GM10266 (cell line): ENCODE measurements around the gene CPA3.

Experiments used
- DNase-seq: peaks from one replicate; pipeline ENCODE4 v3.0.0; 2012; ENCODE audit errors: extremely low spot score
- TF ChIP-seq, protein P1 (sequence below): IDR thresholded peaks from 2 replicates; pipeline ENCODE4 v1.5.1; 2012; ENCODE audit warnings: mild to moderate bottlenecking, low read depth; ENCODE audit not compliant: control insufficient read depth, insufficient read depth; ENCODE audit errors: missing control alignments

The CPA3 gene, protein sequence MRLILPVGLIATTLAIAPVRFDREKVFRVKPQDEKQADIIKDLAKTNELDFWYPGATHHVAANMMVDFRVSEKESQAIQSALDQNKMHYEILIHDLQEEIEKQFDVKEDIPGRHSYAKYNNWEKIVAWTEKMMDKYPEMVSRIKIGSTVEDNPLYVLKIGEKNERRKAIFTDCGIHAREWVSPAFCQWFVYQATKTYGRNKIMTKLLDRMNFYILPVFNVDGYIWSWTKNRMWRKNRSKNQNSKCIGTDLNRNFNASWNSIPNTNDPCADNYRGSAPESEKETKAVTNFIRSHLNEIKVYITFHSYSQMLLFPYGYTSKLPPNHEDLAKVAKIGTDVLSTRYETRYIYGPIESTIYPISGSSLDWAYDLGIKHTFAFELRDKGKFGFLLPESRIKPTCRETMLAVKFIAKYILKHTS

DNA sequence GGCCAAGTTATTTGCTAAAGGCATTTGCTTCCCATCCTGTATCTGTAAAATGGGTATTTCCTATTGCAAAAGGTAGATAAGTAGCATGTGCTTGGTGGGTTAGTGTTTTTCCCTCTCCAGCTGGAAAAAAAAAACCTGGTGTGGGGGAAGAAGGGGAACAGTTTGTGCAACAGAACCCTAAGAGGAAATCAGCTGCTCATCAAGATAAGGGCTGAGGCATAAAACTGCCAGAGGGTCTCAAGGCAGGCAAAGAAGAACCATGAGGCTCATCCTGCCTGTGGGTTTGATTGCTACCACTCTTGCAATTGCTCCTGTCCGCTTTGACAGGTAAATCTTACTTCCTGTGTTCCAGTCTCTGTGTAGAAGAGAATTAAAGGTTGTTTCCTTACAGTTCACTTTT lies at the start of gene CPA3:
Gene CPA3, plus strand, starts transcription at position 248 of the 400 bp plus-strand sequence. Its CDS starts 12 bp downstream, at position 260.
- TF ChIP-seq, protein P1, sequence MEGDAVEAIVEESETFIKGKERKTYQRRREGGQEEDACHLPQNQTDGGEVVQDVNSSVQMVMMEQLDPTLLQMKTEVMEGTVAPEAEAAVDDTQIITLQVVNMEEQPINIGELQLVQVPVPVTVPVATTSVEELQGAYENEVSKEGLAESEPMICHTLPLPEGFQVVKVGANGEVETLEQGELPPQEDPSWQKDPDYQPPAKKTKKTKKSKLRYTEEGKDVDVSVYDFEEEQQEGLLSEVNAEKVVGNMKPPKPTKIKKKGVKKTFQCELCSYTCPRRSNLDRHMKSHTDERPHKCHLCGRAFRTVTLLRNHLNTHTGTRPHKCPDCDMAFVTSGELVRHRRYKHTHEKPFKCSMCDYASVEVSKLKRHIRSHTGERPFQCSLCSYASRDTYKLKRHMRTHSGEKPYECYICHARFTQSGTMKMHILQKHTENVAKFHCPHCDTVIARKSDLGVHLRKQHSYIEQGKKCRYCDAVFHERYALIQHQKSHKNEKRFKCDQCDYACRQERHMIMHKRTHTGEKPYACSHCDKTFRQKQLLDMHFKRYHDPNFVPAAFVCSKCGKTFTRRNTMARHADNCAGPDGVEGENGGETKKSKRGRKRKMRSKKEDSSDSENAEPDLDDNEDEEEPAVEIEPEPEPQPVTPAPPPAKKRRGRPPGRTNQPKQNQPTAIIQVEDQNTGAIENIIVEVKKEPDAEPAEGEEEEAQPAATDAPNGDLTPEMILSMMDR: no peak

DNA sequence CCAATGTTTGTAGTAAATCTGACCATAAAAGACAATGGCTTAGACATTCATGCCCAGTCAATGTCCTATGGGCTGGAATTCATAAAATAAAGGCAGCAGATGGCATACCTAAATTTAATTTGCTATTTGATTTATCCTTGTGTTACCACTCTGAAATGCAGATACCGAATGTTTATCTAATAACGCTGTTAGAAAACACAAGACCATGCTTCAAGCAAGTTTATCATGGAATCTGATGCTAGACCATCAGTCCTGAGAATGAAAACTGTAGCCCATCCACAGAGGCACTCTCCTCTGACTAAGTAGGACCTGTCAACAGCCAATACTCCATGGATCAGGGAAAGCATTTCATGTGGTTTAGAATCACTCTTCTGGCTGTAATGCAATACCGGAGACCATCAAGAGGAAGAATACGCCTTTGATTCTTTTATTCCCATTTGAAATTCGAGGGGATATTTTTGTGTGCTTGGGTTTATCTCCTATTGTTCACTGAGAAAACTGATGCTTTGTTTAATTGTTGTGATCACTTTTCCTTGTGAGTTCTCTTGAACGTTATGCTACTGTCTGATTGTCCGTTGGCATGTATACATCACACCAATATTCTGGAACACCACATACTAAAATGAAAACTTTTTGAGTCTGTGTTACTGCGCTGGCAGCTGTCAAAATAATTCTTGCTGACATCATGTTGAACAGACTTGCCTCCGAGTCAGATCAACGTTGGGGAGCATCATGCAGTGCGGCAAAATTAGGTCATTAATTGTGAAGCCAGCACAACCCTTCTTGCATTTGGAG lies 49.6 kb upstream of the CPA3 start:
- DNase-seq: no peak
- TF ChIP-seq, protein P1: no peak

More for the DNA sequence above, at the start of gene CPA3:
- DNase-seq: no peak

DNA sequence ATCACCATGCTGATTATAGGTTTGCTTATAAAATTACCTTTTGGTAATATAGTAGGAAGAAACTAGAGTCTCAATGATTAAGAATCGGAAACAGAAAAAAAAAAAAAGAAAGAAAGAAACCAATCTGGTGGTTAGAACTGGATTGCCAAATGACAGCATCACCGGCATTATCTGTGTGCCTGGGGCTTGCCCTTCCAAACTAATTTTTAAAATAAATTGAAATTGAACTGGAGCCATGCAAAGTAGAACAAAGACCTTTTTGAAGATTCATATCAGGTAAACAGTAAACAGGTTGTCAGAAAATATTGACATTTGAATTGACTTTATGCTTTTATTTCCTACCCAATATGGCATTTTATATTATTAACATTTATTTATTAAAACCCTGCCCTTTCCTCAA lies 48.7 kb upstream of the CPA3 start:
- TF ChIP-seq, protein P1: no peak
- DNase-seq: no peak

DNA sequence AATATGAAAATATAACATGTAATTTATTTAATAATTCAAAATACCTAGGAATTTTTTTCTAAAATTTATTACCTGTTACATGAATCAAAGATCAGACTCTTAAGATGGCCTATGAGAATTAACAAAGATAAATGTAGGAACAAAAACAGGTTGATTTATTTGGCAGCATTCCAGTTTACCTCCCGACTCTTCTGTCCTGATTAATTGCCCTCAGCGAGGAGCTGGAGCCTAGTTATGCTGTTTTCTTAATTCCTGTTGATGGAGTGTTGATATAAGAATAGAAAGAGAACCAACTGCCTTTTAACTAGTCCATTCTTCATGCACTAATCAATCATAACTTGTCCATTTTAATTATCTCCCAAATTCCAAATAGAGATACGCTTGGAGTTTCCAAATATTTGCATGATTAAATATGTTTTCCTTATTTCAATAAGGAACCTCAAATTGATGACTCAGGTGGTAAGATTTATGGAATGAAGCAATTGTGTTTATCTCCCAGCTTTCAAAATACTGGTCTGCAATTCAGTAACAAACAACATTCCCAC lies 48.0 kb upstream of the CPA3 start:
- TF ChIP-seq, protein P1: no peak
- DNase-seq: no peak

- DNase-seq: no peak
- TF ChIP-seq, protein P1: no peak
These were observed 44.5 kb upstream of the CPA3 start for GRCh38 chr3:148820361-148821245.

DNA sequence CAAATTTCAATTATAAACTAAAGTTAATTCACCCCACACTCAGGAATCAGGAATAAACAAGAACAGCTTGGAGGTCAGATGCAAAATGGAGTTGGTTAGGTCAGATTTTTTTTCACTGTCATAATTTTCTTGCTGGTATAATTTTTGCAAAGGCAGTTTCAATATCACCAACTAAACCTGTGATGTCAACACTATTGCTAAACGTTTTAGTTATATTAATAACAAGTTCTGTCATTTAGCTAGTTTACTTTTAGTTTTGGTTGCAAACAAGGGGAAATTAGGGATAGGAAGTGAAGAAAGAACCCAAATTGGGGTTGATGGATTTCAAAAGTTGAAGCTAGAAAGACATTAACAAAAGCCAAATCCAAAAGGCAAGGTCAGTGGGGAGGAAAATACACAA lies 42.1 kb upstream of the CPA3 start:
- DNase-seq: no peak
- TF ChIP-seq, protein P1: no peak
